22Rv1 (cell line): ENCODE results near the gene HS1BP3.

Source experiments
- H3K27ac ChIP-seq: fragments of 450-650 bp; 2 replicates; pipeline ENCODE4 v1.5.1; 2017
- CTCF ChIP-seq: fragments of 450-650 bp; IDR thresholded peaks from 2 replicates; pipeline ENCODE4 v1.5.1; 2017; ENCODE audit warnings: mild to moderate bottlenecking
- ZFX ChIP-seq: fragments of 450-650 bp; IDR thresholded peaks from 2 replicates; pipeline ENCODE4 v1.6.1; 2017; ENCODE audit warnings: antibody characterized with exemption, borderline replicate concordance

Gene HS1BP3

GRCh38 chr2:20666005-20666303 lies 15.1 kb upstream of the HS1BP3 start:
- TF ChIP-seq CTCF (no peak), ZFX (no peak)
- H3K27ac ChIP-seq: no peak overlapping the region

GRCh38 chr2:20665243-20666004 lies 14.5 kb upstream of the HS1BP3 start:
- H3K27ac ChIP-seq: no peak overlapping the region
- TF ChIP-seq CTCF: no peak
- TF ChIP-seq ZFX: no peak

- TF ChIP-seq CTCF: no peak
- no peak for TF ChIP-seq ZFX
- H3K27ac ChIP-seq: no peak overlapping the region
Measured at GRCh38 chr2:20664431-20665242, 13.7 kb upstream of the HS1BP3 start.

- H3K27ac ChIP-seq: no peak overlapping the region
- TF ChIP-seq ZFX (no peak), CTCF (no peak)
Measured at GRCh38 chr2:20664071-20664390, 13.1 kb upstream of the HS1BP3 start.

GRCh38 chr2:20663196-20664070 lies 12.5 kb upstream of the HS1BP3 start:
- H3K27ac ChIP-seq: no peak overlapping the region
- TF ChIP-seq CTCF (no peak), ZFX (no peak)

- H3K27ac ChIP-seq: no peak overlapping the region
Measured at GRCh38 chr2:20662308-20662937, 11.5 kb upstream of the HS1BP3 start.

More at GRCh38 chr2:20662308-20662937, 11.5 kb upstream of the HS1BP3 start:
- TF ChIP-seq CTCF: no peak
- no peak for TF ChIP-seq ZFX
